Liver (tissue), 9 donors: ENCODE results near the gene GPR62. TPM values are rescaled to one million over a fixed set of nuclear protein-coding genes. Genes with fewer than 3 reads are reported as not detected.
A peak's percentile ranks its signal among the peaks of the same experiment; 100 is the strongest.

ENCODE experiments used
- DNase-seq: peaks from one replicate; pipeline ENCODE4 v3.0.0-alpha.2; 2017; ENCODE audit warnings: low spot score
- H3K27ac ChIP-seq, 2 donors: one replicate each; pipeline ENCODE4 v1.7.0; 2013; ENCODE audit warnings: inconsistent platforms in 2 of 2, low read length in 2 of 2, control low read depth in 1 of 2, low read depth in 1 of 2, mild to moderate bottlenecking in 1 of 2
- H3K27me3 ChIP-seq, 4 donors: one replicate each; pipeline versions ENCODE4 v1.6.1 to v1.7.0; 2013; ENCODE audit warnings: low read length in 3 of 4, inconsistent platforms in 1 of 4, mild to moderate bottlenecking in 1 of 4, moderate library complexity in 1 of 4; ENCODE audit not compliant: control insufficient read depth in 4 of 4, insufficient read depth in 4 of 4
- H3K36me3 ChIP-seq, 4 donors: one replicate each; pipeline versions ENCODE4 v1.6.1 to v1.7.0; 2013; ENCODE audit warnings: low read length in 3 of 4, mild to moderate bottlenecking in 3 of 4, low read depth in 1 of 4, moderate library complexity in 1 of 4; ENCODE audit not compliant: control insufficient read depth in 4 of 4, insufficient read depth in 3 of 4
- H3K4me1 ChIP-seq, 4 donors: one replicate each; pipeline versions ENCODE4 v1.6.1 to v1.7.0; 2013; ENCODE audit warnings: low read length in 3 of 4, mild to moderate bottlenecking in 3 of 4, moderate library complexity in 1 of 4; ENCODE audit not compliant: control insufficient read depth in 4 of 4, insufficient read depth in 4 of 4
- H3K4me3 ChIP-seq, 3 donors: one replicate each; pipeline versions ENCODE4 v1.6.1 to v1.7.0; 2013; ENCODE audit warnings: low read length in 3 of 3, control low read depth in 1 of 3, low read depth in 1 of 3, mild to moderate bottlenecking in 1 of 3
- H3K9ac ChIP-seq, 2 donors: one replicate each; pipeline ENCODE4 v1.7.0; 2013; ENCODE audit warnings: low read length in 2 of 2, mild to moderate bottlenecking in 2 of 2, moderate library complexity in 2 of 2, control low read depth in 1 of 2, low read depth in 1 of 2
- H3K9me3 ChIP-seq, 4 donors: one replicate each; pipeline versions ENCODE4 v1.6.1 to v1.7.0; 2013; ENCODE audit warnings: low read length in 3 of 4; ENCODE audit not compliant: control insufficient read depth in 4 of 4
- ATF3 ChIP-seq: IDR thresholded peaks from 2 replicates; pipeline ENCODE4 v1.6.1; 2016; ENCODE audit warnings: antibody characterized with exemption
- CTCF ChIP-seq: fragments of 150-350 bp; IDR thresholded peaks from 2 replicates; pipeline ENCODE4 v1.5.1; 2017; ENCODE audit warnings: improper control_type of control experiment, low read depth, low read length; ENCODE audit not compliant: missing input control
- EGR1 ChIP-seq, 2 donors: IDR thresholded peaks; 2 replicates each; pipeline ENCODE4 v1.6.1; 2016 to 2018; ENCODE audit warnings: antibody characterized with exemption in 2 of 2, low read depth in 2 of 2
- FOXA1 ChIP-seq: IDR thresholded peaks from 2 replicates; pipeline ENCODE4 v1.6.1; 2016; ENCODE audit warnings: antibody characterized with exemption
- FOXA2 ChIP-seq: IDR thresholded peaks from 2 replicates; pipeline ENCODE4 v1.6.1; 2016; ENCODE audit warnings: antibody characterized with exemption
- GABPA ChIP-seq, 2 donors: IDR thresholded peaks in 1 of 2; conservative IDR thresholded peaks in 1 of 2; 2 replicates each; pipeline ENCODE4 v1.6.1; 2016; ENCODE audit warnings: antibody characterized with exemption in 2 of 2, mild to moderate bottlenecking in 1 of 2, moderate library complexity in 1 of 2
- HNF4A ChIP-seq, 2 donors: conservative IDR thresholded peaks; 2 replicates each; pipeline ENCODE4 v1.6.1; 2016; ENCODE audit warnings: antibody characterized with exemption in 2 of 2, mild to moderate bottlenecking in 2 of 2
- HNF4G ChIP-seq: IDR thresholded peaks from 2 replicates; pipeline ENCODE4 v1.6.1; 2016; ENCODE audit warnings: antibody characterized with exemption
- MAX ChIP-seq: IDR thresholded peaks from 2 replicates; pipeline ENCODE4 v1.6.1; 2016; ENCODE audit warnings: antibody characterized with exemption
- NR2F2 ChIP-seq: IDR thresholded peaks from 2 replicates; pipeline ENCODE4 v1.6.1; 2016; ENCODE audit warnings: antibody characterized with exemption
- RAD21 ChIP-seq, 2 donors: IDR thresholded peaks; 2 replicates each; pipeline ENCODE4 v1.6.1; 2016; ENCODE audit warnings: antibody characterized with exemption in 2 of 2, mild to moderate bottlenecking in 2 of 2
- REST ChIP-seq: IDR thresholded peaks from 2 replicates; pipeline ENCODE4 v1.6.1; 2016; ENCODE audit warnings: antibody characterized with exemption, mild to moderate bottlenecking
- RXRA ChIP-seq, 2 donors: IDR thresholded peaks; 2 replicates each; pipeline ENCODE4 v1.6.1; 2017 to 2018; ENCODE audit warnings: antibody characterized with exemption in 2 of 2, mild to moderate bottlenecking in 1 of 2
- SP1 ChIP-seq: IDR thresholded peaks from 2 replicates; pipeline ENCODE4 v1.6.1; 2018; ENCODE audit warnings: antibody characterized with exemption, mild to moderate bottlenecking
- TAF1 ChIP-seq: conservative IDR thresholded peaks from 2 replicates; pipeline ENCODE4 v1.6.1; 2016; ENCODE audit warnings: antibody characterized with exemption, mild to moderate bottlenecking
- YY1 ChIP-seq: IDR thresholded peaks from 2 replicates; pipeline ENCODE4 v1.6.1; 2016; ENCODE audit warnings: antibody characterized with exemption, mild to moderate bottlenecking
- ZBTB33 ChIP-seq: IDR thresholded peaks from 2 replicates; pipeline ENCODE4 v1.6.1; 2016; ENCODE audit warnings: antibody characterized with exemption
- WGBS: extraction: QIAGEN DNeasy Blood & Tissue Kit; methylation state at CpG from one replicate; pipeline ENCODE4 v1.1.7; 2013; 5-methylcytosine and 5-hydroxymethylcytosine counted together
- polyA plus RNA-seq, 2 donors: library from polyadenylated mRNA; stranded (reverse) in 1 of 2; unstranded in 1 of 2; fragments of 200-250 nt in 1 of 2; fragments of >200 nt in 1 of 2; fragmentation: Nextera tagmentation in 1 of 2; extraction: Ambion mirVana in 1 of 2; gene quantifications; one replicate each; pipeline versions ENCODE4 v1.2.1 to v1.2.3, GENCODE V29; 2013 to 2015
- total RNA-seq, 2 donors: library from RNA; depleted of rRNA; stranded (reverse); fragments of >200 nt; gene quantifications; one replicate each; pipeline ENCODE4 v1.2.3, GENCODE V29; 2014
- donor health status: healthy.
- donor health status: healthy.
- donor health status: healthy.
- donor health status: healthy.
- donor health status: healthy.

Gene GPR62
- total and polyA plus RNA-seq, 4 donors = 0.07 to 0.08 TPM; not detected in 2

- TF ChIP-seq CTCF = peak; percentile 19
- peak; percentile 88 for TF ChIP-seq TAF1
- peak; percentile 88 for TF ChIP-seq MAX
- peak; percentile 59 for TF ChIP-seq FOXA1
- TF ChIP-seq ZBTB33 = no peak
These were observed 40.4 kb downstream of the GPR62 start, which contains the start of gene RPL29 (continued) for GRCh38 chr3:51995346-51996163.

- 49% methylated on average over 2 of the region's 2 CpGs for WGBS
- no peak overlapping the region for H3K9ac ChIP-seq
- no peak overlapping the region for H3K27ac ChIP-seq
- H3K4me3 ChIP-seq = no peak overlapping the region
- TF ChIP-seq NR2F2 = no peak
- TF ChIP-seq EGR1 (IDR thresholded peaks at IDR 0.05; ENCODE audit: low read depth in 2 of 2) = no peak
- no peak for TF ChIP-seq HNF4A (conservative IDR thresholded peaks at IDR 0.05)
- no peak for TF ChIP-seq MAX
- TF ChIP-seq ATF3 = no peak
- no peak for TF ChIP-seq REST
- no peak for TF ChIP-seq TAF1
- TF ChIP-seq FOXA1 = no peak
- no peak for TF ChIP-seq FOXA2
- no peak for TF ChIP-seq RXRA (IDR thresholded peaks at IDR 0.05)
- TF ChIP-seq GABPA (IDR thresholded peaks at IDR 0.05 in 1 of 2, conservative IDR thresholded peaks at IDR 0.05 in 1 of 2) = no peak
- TF ChIP-seq ZBTB33 = no peak
- no peak for TF ChIP-seq RAD21 (IDR thresholded peaks at IDR 0.05)
- TF ChIP-seq HNF4G = no peak
- TF ChIP-seq SP1 = no peak
- no peak for TF ChIP-seq YY1
- DNase-seq = no peak
- peaks cover 4 to 24% (median 13%) of the 10 kb centered on the region in 4 donors for H3K4me1 ChIP-seq
- H3K9me3 ChIP-seq = no peaks in the 10 kb centered on the region
- H3K27me3 ChIP-seq = no peaks in the 10 kb centered on the region
- peaks cover 3 to 20% (median 12%) of the 10 kb centered on the region in 4 donors for H3K36me3 ChIP-seq
These were observed 42.0 kb downstream of the GPR62 start for GRCh38 chr3:51997172-51997571.
